OCI-LY1 (cell line): Measurements from ENCODE around the gene LRRFIP2.

Experiments
- H2AFZ ChIP-seq: fragments of 200-600 bp; sonication (generic), shearing (Covaris generic); 2 replicates; pipeline ENCODE4 v1.6.0; 2014; ENCODE audit warnings: antibody characterized with exemption, mild to moderate bottlenecking, low read length
- H3F3A ChIP-seq: fragments of 200-600 bp; sonication (generic), shearing (Covaris generic); 2 replicates; pipeline ENCODE4 v1.6.0; 2014; ENCODE audit warnings: mild to moderate bottlenecking, antibody characterized with exemption, low read length, moderate library complexity; ENCODE audit not compliant: insufficient read depth
- H3K27ac ChIP-seq: fragments of 200-600 bp; sonication (generic); 2 replicates; pipeline ENCODE4 v1.5.1; 2014; ENCODE audit warnings: low read length, mixed run types, mild to moderate bottlenecking, low read depth; ENCODE audit not compliant: poor library complexity, severe bottlenecking
- H3K27me3 ChIP-seq: fragments of 200-600 bp; sonication (generic); 2 replicates; pipeline ENCODE4 v1.6.0; 2014; ENCODE audit warnings: antibody characterized with exemption, mild to moderate bottlenecking, low read length, moderate library complexity; ENCODE audit not compliant: insufficient read depth
- H3K36me3 ChIP-seq: fragments of 200-600 bp; sonication (generic); 2 replicates; pipeline ENCODE4 v1.6.1; 2014; ENCODE audit warnings: mild to moderate bottlenecking, antibody characterized with exemption, low read length, moderate library complexity, mixed read lengths; ENCODE audit not compliant: insufficient read depth
- H3K4me1 ChIP-seq: fragments of 200-600 bp; sonication (generic); 2 replicates; pipeline ENCODE4 v1.5.1; 2014; ENCODE audit warnings: mild to moderate bottlenecking, low read length, moderate library complexity; ENCODE audit not compliant: insufficient read depth, severe bottlenecking
- H3K4me2 ChIP-seq: fragments of 200-600 bp; sonication (generic), shearing (Covaris generic); 2 replicates; pipeline ENCODE4 v1.6.1; 2014; ENCODE audit warnings: low read length
- H3K4me3 ChIP-seq: fragments of 200-600 bp; sonication (generic); 2 replicates; pipeline ENCODE4 v1.5.1; 2014; ENCODE audit warnings: low read length, low read depth, mild to moderate bottlenecking, mixed read lengths; ENCODE audit not compliant: poor library complexity, severe bottlenecking
- H3K79me2 ChIP-seq: fragments of 200-600 bp; shearing (Covaris generic); 2 replicates; pipeline ENCODE4 v1.6.1; 2016; ENCODE audit warnings: mixed run types, low read length, mixed read lengths; ENCODE audit not compliant: insufficient read depth
- H3K9ac ChIP-seq: fragments of 200-600 bp; sonication (generic), shearing (Covaris generic); 2 replicates; pipeline ENCODE4 v1.6.1; 2014; ENCODE audit warnings: mild to moderate bottlenecking, low read length, mixed read lengths
- H3K9me2 ChIP-seq: fragments of 200-600 bp; sonication (generic), shearing (Covaris generic); 2 replicates; pipeline ENCODE4 v1.6.1; 2014; ENCODE audit warnings: low read depth, mild to moderate bottlenecking, low read length, mixed read lengths
- H3K9me3 ChIP-seq: fragments of 200-600 bp; shearing (Covaris generic); 2 replicates; pipeline ENCODE4 v1.6.1; 2014; ENCODE audit warnings: low read length, mixed read lengths
- H4K20me1 ChIP-seq: fragments of 200-600 bp; sonication (generic), shearing (Covaris generic); 2 replicates; pipeline ENCODE4 v1.6.0; 2016; ENCODE audit warnings: mild to moderate bottlenecking, low read length; ENCODE audit not compliant: insufficient read depth
- CTCF ChIP-seq: fragments of 200-600 bp; sonication (generic), shearing (Covaris generic); IDR thresholded peaks from 2 replicates; pipeline ENCODE4 v1.5.1; 2017; ENCODE audit warnings: mild to moderate bottlenecking, antibody characterized with exemption, low read length, moderate library complexity, mixed read lengths
- EZH2 ChIP-seq: fragments of 200-600 bp; sonication (generic), shearing (Covaris generic); IDR thresholded peaks from 2 replicates; pipeline ENCODE4 v1.8.0; 2017; ENCODE audit warnings: borderline replicate concordance, mixed run types, mild to moderate bottlenecking, antibody characterized with exemption, low read length, moderate library complexity, mixed read lengths

Gene LRRFIP2

DNA sequence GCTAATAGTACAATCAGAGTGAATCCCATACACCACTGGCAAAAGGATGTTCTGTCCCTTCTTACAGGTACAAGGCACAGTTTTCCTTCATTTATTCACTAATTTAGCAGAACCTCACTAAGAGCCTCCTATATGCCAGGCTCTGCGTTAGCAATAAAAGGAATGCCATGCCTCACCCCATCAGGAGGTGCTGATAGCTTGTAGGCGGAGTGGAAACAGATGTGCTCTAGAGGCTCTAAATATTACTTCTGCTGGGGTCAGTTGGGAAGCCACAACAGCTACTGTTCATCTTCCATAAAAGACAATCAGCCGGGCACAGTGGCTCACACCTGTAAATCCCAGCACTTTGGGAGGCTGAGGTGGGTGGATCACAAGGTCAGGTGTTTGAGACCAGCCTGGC, 156.7 kb downstream of the LRRFIP2 start:
- H3K9ac ChIP-seq = no peak overlapping the region
- no peaks in the 10 kb centered on the region for H3K27me3 ChIP-seq
- H4K20me1 ChIP-seq = no peaks in the 10 kb centered on the region
- no peak overlapping the region for H2AFZ ChIP-seq
- no peak overlapping the region for H3K27ac ChIP-seq
- no peaks in the 10 kb centered on the region for H3K79me2 ChIP-seq
- no peak for TF ChIP-seq EZH2
- TF ChIP-seq CTCF = no peak
- H3K4me2 ChIP-seq = no peak overlapping the region
- no peaks in the 10 kb centered on the region for H3K4me1 ChIP-seq
- H3K9me3 ChIP-seq = no peaks in the 10 kb centered on the region
- peaks cover 92% of the 10 kb centered on the region for H3K36me3 ChIP-seq
- H3K4me3 ChIP-seq = no peak overlapping the region
- H3K9me2 ChIP-seq = no peaks in the 10 kb centered on the region
- H3F3A ChIP-seq = no peaks in the 10 kb centered on the region

- Histone ChIP-seq H3K9me3 (no peaks in the 10 kb centered on the region), H3K36me3 (peaks cover 92% of the 10 kb centered on the region), H3K27me3 (no peaks in the 10 kb centered on the region), H3K9me2 (no peaks in the 10 kb centered on the region), H3K4me1 (no peaks in the 10 kb centered on the region), H3K79me2 (no peaks in the 10 kb centered on the region), H2AFZ (no peak overlapping the region), H3K4me3 (no peak overlapping the region), H3K4me2 (no peak overlapping the region), H4K20me1 (no peaks in the 10 kb centered on the region), H3F3A (no peaks in the 10 kb centered on the region), H3K27ac (no peak overlapping the region), H3K9ac (no peak overlapping the region)
- TF ChIP-seq CTCF (no peak), EZH2 (no peak)
These were observed 157.5 kb downstream of the LRRFIP2 start for GRCh38 chr3:37016903-37017302.

- Histone ChIP-seq H3K79me2 (no peaks in the 10 kb centered on the region), H4K20me1 (no peaks in the 10 kb centered on the region), H3K36me3 (peaks cover 89% of the 10 kb centered on the region), H3K4me2 (no peak overlapping the region), H2AFZ (no peak overlapping the region), H3K4me3 (no peak overlapping the region), H3K4me1 (no peaks in the 10 kb centered on the region), H3K9me2 (no peaks in the 10 kb centered on the region), H3K27ac (no peak overlapping the region), H3K9ac (no peak overlapping the region), H3K27me3 (no peaks in the 10 kb centered on the region), H3F3A (no peaks in the 10 kb centered on the region), H3K9me3 (no peaks in the 10 kb centered on the region)
- TF ChIP-seq CTCF = no peak
- TF ChIP-seq EZH2 = no peak
These were observed 158.7 kb downstream of the LRRFIP2 start for GRCh38 chr3:37015642-37016041.
